Right cardiac atrium (tissue), 5 donors: Measurements from ENCODE around the gene BHLHA9. TPM values are rescaled to one million over a fixed set of nuclear protein-coding genes. Genes with fewer than 3 reads are reported as not detected.
A peak's percentile ranks its signal among the peaks of the same experiment; 100 is the strongest.
"Not testable (repeated sequence)": the region's sequence is repeated elsewhere in the genome, so short reads cannot be mapped to it uniquely, and the experiment has no call there.

Experiments
- ATAC-seq, 2 donors: fragments of 200-7000 bp; cut with Tn5 transposase; one replicate each; pipeline versions ENCODE4 v1.8.0 to v1.9.1; 2020; ENCODE audit warnings: moderate library complexity in 2 of 2, mild to moderate bottlenecking in 1 of 2
- DNase-seq, 3 donors: peaks; one replicate each; pipeline ENCODE4 v3.0.0-alpha.2; 2020
- H3K27ac ChIP-seq: one replicate; pipeline ENCODE4 v1.5.1; 2013; ENCODE audit warnings: mild to moderate bottlenecking, low read length, control low read depth, moderate library complexity
- H3K27me3 ChIP-seq: one replicate; pipeline ENCODE4 v1.6.1; 2013; ENCODE audit not compliant: control insufficient read depth, insufficient read depth
- H3K4me1 ChIP-seq: one replicate; pipeline ENCODE4 v1.6.1; 2013; ENCODE audit warnings: low read length; ENCODE audit not compliant: control insufficient read depth, insufficient read depth
- H3K4me3 ChIP-seq: one replicate; pipeline ENCODE4 v1.5.1; 2013; ENCODE audit warnings: low read length, control low read depth
- H3K9me3 ChIP-seq: one replicate; pipeline ENCODE4 v1.6.1; 2013; ENCODE audit warnings: low read length; ENCODE audit not compliant: control insufficient read depth
- WGBS: extraction: QIAGEN DNeasy Blood & Tissue Kit; methylation state at CpG from one replicate; pipeline ENCODE4 v1.1.7; 2013; 5-methylcytosine and 5-hydroxymethylcytosine counted together
- intact Hi-C, 4 donors: fragments of 100-400 bp; cut with DNase I; formaldehyde crosslinking; loops; one replicate each; pipeline versions ENCODE4 v1.11.0 to v1.14.0; 2022 to 2023
- polyA plus RNA-seq: library from polyadenylated mRNA; stranded (reverse); fragments of 200-250 nt; gene quantifications from one replicate; pipeline ENCODE4 v1.2.3, GENCODE V29; 2013
- total RNA-seq, 4 donors: library from RNA; stranded (reverse); fragmentation: NEBNext Ultra II Directional; extraction: Animal tissue kit (Norgen Biotek cat#: 25700); gene quantifications; one replicate each; pipeline ENCODE4 v1.2.1, GENCODE V29; 2021
- donor health status: healthy with polysubstance abuse.
- donor health status: DM: no; HTN: yes; CAD: no.
- donor health status: DM: no; HTN: no; CAD: no.
- donor health status: DM: no; HTN: yes; CAD: no; lungs with severe emphysema.
- donor health status: DM: yes; HTN: yes; CAD: no.

The BHLHA9 gene
- total and polyA plus RNA-seq, 5 donors: not detected

DNA sequence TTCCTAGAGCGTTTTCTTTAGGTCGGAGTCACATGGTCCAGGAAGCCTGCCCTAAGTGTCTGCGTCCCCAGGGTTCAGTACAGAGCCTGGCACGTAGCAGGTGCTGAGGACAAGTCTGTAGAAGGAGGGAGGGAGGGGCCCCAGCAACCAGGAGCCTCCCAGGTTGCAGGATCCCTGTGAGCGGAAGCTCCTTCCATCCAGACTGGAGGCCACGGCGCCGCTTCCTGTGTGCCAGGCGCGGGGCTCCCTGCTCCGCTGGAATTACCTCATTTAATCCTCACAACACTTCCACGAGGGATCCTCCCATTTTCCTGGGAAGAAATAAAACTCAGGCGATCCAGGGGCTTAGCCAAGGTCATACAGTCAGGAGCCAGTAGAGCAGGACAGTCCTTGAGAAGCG lies 31.3 kb downstream of the BHLHA9 start:
- DNase-seq: peak in 1 of 3 donors; percentile 22
- intact Hi-C loops: no loop called here
- WGBS: 73% methylated on average over 14 of the region's 14 CpGs
- no peak overlapping the region for H3K27ac ChIP-seq
- ATAC-seq: no peak
- no peaks in the 10 kb centered on the region for H3K27me3 ChIP-seq
- no peaks in the 10 kb centered on the region for H3K4me1 ChIP-seq
- no peaks in the 10 kb centered on the region for H3K9me3 ChIP-seq
- H3K4me3 ChIP-seq: no peak overlapping the region

DNA sequence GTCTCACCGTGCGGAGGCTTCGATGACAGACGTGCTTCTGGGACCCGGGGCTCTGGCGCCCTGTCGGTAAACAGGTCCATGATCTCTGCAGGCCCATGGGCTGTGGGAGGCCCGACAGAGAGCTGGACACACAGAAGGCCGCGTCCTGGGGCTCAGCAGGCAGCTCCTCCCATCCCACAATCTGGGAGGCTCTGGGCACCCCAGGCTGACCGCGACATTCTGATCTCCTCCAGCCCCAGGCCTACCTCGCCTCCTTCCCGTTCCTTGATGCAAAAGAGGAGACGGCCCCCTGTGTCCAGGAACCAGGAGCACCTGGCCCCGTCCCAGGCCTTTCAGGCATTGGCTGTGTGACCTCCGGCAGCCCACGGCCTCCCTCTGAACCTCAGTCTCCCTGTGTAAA lies 32.5 kb downstream of the BHLHA9 start:
- ATAC-seq (no peak), DNase-seq (peak in 1 of 3 donors; percentile 40)
- 81% methylated on average over 18 of the region's 18 CpGs for WGBS
- H3K4me1 ChIP-seq: no peaks in the 10 kb centered on the region
- no peaks in the 10 kb centered on the region for H3K9me3 ChIP-seq
- no peak overlapping the region for H3K4me3 ChIP-seq
- no peaks in the 10 kb centered on the region for H3K27me3 ChIP-seq
- H3K27ac ChIP-seq: no peak overlapping the region
- intact Hi-C loops: no loop called here

DNA sequence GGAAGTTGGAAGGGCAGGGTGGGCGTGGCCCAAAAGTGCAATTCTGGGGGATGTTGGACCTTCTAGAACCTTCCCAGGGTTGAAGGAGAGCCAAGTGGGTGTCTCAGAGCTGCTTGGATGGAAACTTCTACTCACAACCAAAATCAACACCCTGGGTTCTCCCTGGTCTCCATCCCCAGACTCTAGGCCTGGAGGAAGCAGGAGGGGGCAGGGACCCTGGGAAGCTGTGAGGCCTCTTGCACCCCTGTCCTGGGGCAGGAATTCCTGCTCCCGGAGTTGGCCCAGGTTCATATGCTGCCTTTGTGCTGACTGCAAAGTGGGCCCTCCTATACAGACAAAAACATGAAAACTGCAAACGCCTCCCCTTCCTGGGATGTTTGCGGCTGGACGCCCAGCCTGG lies 34.3 kb downstream of the BHLHA9 start:
- H3K4me1 ChIP-seq: no peaks in the 10 kb centered on the region
- no peaks in the 10 kb centered on the region for H3K9me3 ChIP-seq
- no peaks in the 10 kb centered on the region for H3K27me3 ChIP-seq
- DNase-seq (peak in 1 of 3 donors; percentile 20), ATAC-seq (peak; percentile 28 to 83)
- no peak overlapping the region for H3K4me3 ChIP-seq
- H3K27ac ChIP-seq: no peak overlapping the region
- intact Hi-C loops: no loop called here
- WGBS: 68% methylated on average over 5 of the region's 5 CpGs

DNA sequence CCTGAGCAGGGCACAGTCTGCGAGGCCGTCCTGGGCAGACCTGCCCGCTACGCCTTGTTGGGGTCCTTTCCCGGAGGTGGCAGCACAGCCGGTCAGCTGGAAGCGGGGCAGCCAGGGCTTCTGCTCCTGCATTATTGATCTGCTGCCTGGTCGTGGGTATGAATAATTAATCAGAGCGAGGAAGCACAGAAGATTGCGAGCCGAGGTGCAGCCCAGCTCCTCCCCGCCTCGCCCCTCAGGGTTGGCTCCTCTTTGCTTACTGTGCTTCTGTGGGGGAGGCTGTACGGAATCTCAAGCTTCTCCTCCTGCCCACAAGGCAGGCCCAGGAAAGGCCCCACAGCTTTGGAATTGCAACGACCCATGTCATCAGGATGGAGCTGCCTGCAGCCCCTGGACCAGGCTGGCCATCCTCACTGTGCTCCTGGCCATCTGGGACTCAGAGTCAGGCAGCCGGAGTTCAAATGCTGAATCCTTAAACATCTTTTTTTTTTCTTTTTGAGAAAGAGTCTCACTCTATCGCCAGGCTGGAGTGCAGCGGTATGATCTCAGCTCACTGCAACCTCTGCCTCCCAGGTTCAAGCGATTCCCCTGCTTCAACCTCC lies 34.8 kb downstream of the BHLHA9 start:
- no peaks in the 10 kb centered on the region for H3K4me1 ChIP-seq
- no peaks in the 10 kb centered on the region for H3K9me3 ChIP-seq
- DNase-seq: peak in 1 of 3 donors; percentile 19
- no peak for ATAC-seq
- intact Hi-C loops: no loop called here
- H3K27me3 ChIP-seq: no peaks in the 10 kb centered on the region
- H3K27ac ChIP-seq: no peak overlapping the region
- H3K4me3 ChIP-seq: no peak overlapping the region
- 80% methylated on average over 19 of the region's 19 CpGs for WGBS

DNA sequence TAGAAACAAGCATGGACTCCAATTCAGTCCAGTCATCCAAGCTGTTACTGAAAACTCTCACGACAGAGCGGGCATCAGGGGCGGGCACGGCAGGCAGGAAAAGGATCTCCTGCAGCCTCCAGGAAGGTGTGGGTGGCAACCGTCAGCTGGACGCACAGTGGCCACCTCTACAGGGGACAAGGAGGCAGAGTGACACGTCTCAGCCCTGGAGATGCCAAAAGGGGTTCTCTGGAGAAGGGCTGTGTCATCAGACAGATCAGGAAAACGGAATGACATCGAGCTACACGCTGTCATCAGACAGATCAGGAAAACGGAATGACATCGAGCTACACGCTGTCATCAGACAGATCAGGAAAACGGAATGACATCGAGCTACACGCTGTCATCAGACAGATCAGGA lies 37.6 kb downstream of the BHLHA9 start:
- H3K27ac ChIP-seq, ATAC-seq, H3K27me3 ChIP-seq, intact Hi-C loops, H3K4me1 ChIP-seq, DNase-seq, H3K9me3 ChIP-seq, H3K4me3 ChIP-seq: not testable (repeated sequence)
- whole genome bisulfite sequencing: 70% methylated on average over 11 of the region's 16 CpGs

DNA sequence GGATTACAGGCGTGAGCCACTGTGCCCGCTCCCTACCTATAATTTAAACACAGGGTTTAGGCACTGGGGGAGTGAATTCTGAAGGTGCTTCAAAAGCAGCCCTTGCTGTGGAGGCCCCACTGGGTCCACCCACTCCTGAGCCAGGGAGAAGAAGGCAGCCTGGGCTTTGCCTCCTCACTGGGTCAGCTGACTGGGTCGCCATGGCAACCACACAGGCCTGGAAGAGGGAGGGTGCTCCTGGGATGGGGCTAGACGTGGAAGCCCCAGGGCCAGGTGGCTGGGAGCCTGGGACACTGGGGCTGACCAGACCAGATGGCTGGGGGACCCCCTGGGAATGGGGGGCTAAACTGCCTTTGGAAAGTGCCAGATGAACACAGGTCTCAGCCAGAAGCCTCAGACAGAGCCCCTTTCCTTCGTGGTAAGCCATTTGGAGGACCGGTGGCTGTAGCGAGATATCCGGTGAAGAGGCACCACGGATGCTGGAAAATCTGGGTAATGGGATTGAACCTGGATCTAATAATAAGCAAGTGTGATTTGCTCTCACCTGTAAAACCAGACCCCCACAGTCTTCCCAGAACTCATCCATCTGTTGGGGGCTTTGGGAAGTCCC lies 42.1 kb downstream of the BHLHA9 start:
- intact Hi-C loops: no loop called here
- ATAC-seq (peak in 1 of 2 donors; percentile 52), DNase-seq (peak in 1 of 3 donors; percentile 39)
- H3K27me3 ChIP-seq: no peaks in the 10 kb centered on the region
- peaks cover 2% of the 10 kb centered on the region for H3K4me1 ChIP-seq
- no peak overlapping the region for H3K4me3 ChIP-seq
- no peaks in the 10 kb centered on the region for H3K9me3 ChIP-seq
- 60% methylated on average over 9 of the region's 9 CpGs for WGBS
- H3K27ac ChIP-seq: no peak overlapping the region

DNA sequence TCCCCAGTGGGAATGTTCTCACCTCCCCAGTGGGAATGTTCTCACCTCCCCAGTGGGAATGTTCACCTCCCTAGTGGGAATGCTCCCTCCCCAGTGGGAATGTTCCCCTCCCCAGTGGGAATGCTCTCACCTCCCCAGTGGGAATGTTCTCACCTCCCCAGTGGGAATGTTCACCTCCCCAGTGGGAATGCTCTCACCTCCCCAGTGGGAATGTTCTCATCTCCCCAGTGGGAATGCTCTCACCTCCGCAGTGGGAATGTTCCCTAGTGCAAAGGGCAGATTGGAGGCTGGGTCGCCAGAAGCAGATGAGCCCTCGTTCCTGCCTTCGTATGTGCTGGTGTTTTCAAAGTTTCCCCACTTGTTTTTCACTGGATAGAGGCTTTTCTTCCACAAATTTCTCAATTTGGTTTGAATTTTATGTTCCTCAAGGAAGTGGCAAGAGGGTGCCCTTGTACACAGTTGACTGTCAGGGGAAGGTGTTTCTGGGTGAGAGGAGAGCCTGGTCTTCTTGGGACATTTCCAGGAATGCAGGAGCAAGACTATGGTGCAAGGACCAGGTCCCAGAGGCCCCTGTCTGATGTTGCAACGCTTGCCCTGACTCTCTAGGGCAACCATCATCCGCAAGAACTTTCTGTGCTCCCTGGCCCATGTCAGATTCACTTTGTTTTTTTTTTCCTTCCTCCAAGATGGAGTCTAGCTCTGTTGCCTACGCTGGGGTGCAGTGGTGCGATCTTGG lies 43.2 kb downstream of the BHLHA9 start:
- H3K4me1 ChIP-seq: peaks cover 2% of the 10 kb centered on the region
- intact Hi-C loops: no loop called here
- DNase-seq: peak in 1 of 3 donors; percentile 20
- no peaks in the 10 kb centered on the region for H3K27me3 ChIP-seq
- 81% methylated on average over 8 of the region's 8 CpGs for WGBS
- no peak overlapping the region for H3K4me3 ChIP-seq
- H3K27ac ChIP-seq: no peak overlapping the region
- no peaks in the 10 kb centered on the region for H3K9me3 ChIP-seq
- ATAC-seq: peak in 1 of 2 donors; percentile 18

DNA sequence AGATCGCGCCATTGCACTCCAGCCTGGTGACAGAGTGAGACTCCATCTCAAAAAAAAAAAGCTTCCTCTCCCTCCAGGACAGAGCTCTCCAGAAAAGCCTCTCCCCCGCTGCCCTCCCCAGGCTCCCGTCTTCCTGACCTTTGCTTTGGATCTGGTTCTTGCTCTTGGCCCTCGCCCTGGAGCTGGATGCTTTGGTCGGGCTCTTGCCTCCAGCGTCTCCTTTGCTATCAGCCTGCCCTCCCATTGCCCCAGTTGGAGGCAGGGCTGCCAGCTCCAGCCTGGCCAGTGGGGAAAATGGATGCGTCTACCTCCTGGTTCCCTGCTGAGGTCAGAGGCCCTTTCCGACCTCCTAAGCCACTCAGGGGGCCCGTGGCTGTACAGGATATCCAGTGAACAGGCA lies 45.2 kb downstream of the BHLHA9 start:
- intact Hi-C loops: no loop called here
- H3K4me1 ChIP-seq: peaks cover 2% of the 10 kb centered on the region
- 50% methylated on average over 10 of the region's 10 CpGs for WGBS
- no peak overlapping the region for H3K4me3 ChIP-seq
- peak; percentile 63 to 72 for ATAC-seq
- H3K27me3 ChIP-seq: no peaks in the 10 kb centered on the region
- H3K27ac ChIP-seq: peak overlapping the region; percentile 9
- H3K9me3 ChIP-seq: no peaks in the 10 kb centered on the region
- DNase-seq: peak in 2 of 3 donors; percentile 59 to 75

DNA sequence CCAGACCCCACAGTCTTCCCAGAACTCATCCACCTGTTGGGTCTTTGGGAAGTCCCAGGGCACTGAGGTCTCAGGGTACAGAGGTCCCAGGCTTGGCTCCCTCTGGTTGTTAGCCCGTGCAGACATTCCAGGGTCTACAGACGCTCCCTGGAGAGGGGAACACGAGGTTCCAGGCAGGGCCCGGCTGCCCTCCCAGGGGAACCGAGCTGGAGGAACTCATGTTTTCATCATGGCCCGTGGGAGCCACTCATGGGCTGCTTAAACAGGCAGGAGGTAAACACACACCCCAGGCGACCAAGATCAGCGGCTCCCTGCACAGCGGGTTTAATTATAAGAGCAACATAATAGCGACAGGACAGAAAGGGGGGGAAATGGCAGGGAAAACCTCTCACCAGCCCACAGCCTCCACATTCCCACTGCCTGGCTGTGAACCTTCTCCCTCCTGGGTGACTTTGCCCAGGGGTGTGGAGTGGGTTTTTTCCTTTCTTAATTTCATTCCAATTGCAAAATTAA lies 45.7 kb downstream of the BHLHA9 start:
- intact Hi-C loops: no loop called here
- ATAC-seq (peak; percentile 56 to 67), DNase-seq (peak in 2 of 3 donors; percentile 63 to 66)
- Histone ChIP-seq H3K27me3 (no peaks in the 10 kb centered on the region), H3K27ac (peak overlapping the region; percentile 9), H3K4me3 (no peak overlapping the region), H3K9me3 (no peaks in the 10 kb centered on the region), H3K4me1 (peaks cover 2% of the 10 kb centered on the region)
- WGBS: 47% methylated on average over 10 of the region's 10 CpGs
